GM12878 (cell line): Measurements from ENCODE around the gene DNASE1L3. TPM values are rescaled to one million over a fixed set of nuclear protein-coding genes. Genes with fewer than 3 reads are reported as not detected.

Source experiments
- polyA plus RNA-seq, 11 experiments: library from polyadenylated mRNA; depleted of rRNA in 4 of 11; unstranded in 6 of 11; stranded (reverse) in 5 of 11; fragments of >200 nt; fragmentation: Nextera tagmentation in 4 of 11; fragmentation: Illumina TruSeq in 1 of 11; extraction: Ambion mirVana in 4 of 11; extraction: Trizol in 1 of 11; gene quantifications; 1 replicate in 1 of 11; 2 replicates in 10 of 11; pipeline versions ENCODE4 v1.2.1 to v1.2.3, GENCODE V29; 2011 to 2016; ENCODE audit warnings: inconsistent platforms in 2 of 11, missing spikeins in 2 of 11, low read depth in 1 of 11
- total RNA-seq, 4 experiments: library from RNA; depleted of rRNA in 3 of 4; stranded (reverse); fragments of >200 nt in 3 of 4; fragmentation: Illumina TruSeq in 1 of 4; extraction: Trizol in 1 of 4; gene quantifications; 2 replicates each; pipeline versions ENCODE4 v1.2.1 to v1.2.3, GENCODE V29; 2013 to 2021
- TF ChIP-seq, protein P1 (sequence below): IDR thresholded peaks from 2 replicates; pipeline ENCODE4 v1.6.1; 2012; ENCODE audit warnings: mild to moderate bottlenecking, low read depth, low read length
- TF ChIP-seq, protein P2 (sequence below): fragments of 450-650 bp; formaldehyde crosslinking; IDR thresholded peaks from 2 replicates; pipeline ENCODE4 v1.4.0; 2022; ENCODE audit warnings: mild to moderate bottlenecking, moderate library complexity

The DNASE1L3 gene
- total and polyA plus RNA-seq, 10 of the 15 experiments (the other 5 are each of a cell fraction or from before 2014, with no cell fraction given) = 3.2 to 72.1 (median 6.3) TPM

DNA sequence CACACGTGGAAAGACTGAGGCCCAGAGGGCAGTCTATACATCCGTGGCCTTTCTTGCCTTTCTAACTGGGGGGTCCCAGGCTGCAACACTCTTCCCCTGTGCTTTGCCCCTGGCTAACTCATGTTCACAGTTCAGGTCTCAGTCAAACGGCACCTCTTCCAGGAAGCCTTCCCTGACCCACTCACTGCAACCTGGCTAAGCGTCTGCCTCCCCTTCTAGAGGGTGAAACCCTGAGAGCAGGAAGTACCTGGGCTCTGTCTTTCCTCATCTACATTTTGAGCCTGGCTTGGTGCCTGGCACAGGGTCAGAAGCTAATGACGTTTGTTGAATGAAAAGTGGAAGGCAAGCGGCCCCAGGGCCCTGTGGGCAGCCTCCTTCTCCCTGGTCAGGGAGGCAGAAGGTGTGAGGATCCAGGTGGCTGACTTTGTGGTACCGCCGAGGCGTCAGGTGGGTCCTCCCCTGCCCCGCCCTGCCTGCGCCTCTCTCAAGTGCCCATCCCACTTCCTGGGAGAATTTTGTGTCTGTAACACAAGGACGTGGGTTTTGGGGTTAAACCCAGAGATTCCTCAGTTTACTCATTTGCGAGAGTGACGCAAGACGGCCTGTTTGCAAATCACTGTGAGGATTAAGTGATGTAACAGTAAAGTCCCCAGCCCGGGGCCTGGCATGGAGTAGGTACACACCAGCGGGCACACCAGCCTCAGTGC, 32.1 kb downstream of the DNASE1L3 start (continued):
- TF ChIP-seq, protein P1, sequence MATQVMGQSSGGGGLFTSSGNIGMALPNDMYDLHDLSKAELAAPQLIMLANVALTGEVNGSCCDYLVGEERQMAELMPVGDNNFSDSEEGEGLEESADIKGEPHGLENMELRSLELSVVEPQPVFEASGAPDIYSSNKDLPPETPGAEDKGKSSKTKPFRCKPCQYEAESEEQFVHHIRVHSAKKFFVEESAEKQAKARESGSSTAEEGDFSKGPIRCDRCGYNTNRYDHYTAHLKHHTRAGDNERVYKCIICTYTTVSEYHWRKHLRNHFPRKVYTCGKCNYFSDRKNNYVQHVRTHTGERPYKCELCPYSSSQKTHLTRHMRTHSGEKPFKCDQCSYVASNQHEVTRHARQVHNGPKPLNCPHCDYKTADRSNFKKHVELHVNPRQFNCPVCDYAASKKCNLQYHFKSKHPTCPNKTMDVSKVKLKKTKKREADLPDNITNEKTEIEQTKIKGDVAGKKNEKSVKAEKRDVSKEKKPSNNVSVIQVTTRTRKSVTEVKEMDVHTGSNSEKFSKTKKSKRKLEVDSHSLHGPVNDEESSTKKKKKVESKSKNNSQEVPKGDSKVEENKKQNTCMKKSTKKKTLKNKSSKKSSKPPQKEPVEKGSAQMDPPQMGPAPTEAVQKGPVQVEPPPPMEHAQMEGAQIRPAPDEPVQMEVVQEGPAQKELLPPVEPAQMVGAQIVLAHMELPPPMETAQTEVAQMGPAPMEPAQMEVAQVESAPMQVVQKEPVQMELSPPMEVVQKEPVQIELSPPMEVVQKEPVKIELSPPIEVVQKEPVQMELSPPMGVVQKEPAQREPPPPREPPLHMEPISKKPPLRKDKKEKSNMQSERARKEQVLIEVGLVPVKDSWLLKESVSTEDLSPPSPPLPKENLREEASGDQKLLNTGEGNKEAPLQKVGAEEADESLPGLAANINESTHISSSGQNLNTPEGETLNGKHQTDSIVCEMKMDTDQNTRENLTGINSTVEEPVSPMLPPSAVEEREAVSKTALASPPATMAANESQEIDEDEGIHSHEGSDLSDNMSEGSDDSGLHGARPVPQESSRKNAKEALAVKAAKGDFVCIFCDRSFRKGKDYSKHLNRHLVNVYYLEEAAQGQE = no peak
- TF ChIP-seq, protein P2, sequence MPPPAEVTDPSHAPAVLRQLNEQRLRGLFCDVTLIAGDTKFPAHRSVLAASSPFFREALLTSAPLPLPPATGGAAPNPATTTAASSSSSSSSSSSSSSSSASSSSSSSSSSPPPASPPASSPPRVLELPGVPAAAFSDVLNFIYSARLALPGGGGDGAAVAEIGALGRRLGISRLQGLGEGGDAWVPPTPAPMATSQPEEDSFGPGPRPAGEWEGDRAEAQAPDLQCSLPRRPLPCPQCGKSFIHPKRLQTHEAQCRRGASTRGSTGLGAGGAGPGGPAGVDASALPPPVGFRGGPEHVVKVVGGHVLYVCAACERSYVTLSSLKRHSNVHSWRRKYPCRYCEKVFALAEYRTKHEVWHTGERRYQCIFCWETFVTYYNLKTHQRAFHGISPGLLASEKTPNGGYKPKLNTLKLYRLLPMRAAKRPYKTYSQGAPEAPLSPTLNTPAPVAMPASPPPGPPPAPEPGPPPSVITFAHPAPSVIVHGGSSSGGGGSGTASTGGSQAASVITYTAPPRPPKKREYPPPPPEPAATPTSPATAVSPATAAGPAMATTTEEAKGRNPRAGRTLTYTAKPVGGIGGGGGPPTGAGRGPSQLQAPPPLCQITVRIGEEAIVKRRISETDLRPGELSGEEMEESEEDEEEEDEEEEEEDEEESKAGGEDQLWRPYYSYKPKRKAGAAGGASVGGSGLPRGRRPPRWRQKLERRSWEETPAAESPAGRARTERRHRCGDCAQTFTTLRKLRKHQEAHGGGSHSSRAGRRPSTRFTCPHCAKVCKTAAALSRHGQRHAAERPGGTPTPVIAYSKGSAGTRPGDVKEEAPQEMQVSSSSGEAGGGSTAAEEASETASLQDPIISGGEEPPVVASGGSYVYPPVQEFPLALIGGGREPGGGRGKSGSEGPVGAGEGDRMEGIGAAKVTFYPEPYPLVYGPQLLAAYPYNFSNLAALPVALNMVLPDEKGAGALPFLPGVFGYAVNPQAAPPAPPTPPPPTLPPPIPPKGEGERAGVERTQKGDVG = no peak
- TF ChIP-seq, all 136 proteins: peak for 0
